Right lobe of liver (tissue), 6 donors: Measurements from ENCODE around the gene MOGAT3. TPM values are rescaled to one million over a fixed set of nuclear protein-coding genes. Genes with fewer than 3 reads are reported as not detected.

Experiments used
- ATAC-seq, 4 donors: fragments of 200-7000 bp; cut with Tn5 transposase; one replicate each; pipeline ENCODE4 v1.9.1; 2020; ENCODE audit warnings: mild to moderate bottlenecking in 4 of 4, moderate library complexity in 4 of 4
- DNase-seq, 3 donors: peaks; one replicate each; pipeline ENCODE4 v3.0.0-alpha.2; 2020
- H3K27ac ChIP-seq, 3 donors: fragments of 200-600 bp; one replicate each; pipeline ENCODE4 v1.8.0; 2022
- H3K27me3 ChIP-seq, 2 donors: fragments of 200-600 bp; one replicate each; pipeline ENCODE4 v1.8.0; 2022
- H3K36me3 ChIP-seq, 4 donors: fragments of 200-600 bp; sonication (generic) in 1 of 4; one replicate each; pipeline versions ENCODE4 v1.5.1 to v1.8.0; 2017 to 2022; ENCODE audit warnings: control low read depth in 1 of 4
- H3K4me1 ChIP-seq, 4 donors: fragments of 200-600 bp; sonication (generic) in 1 of 4; one replicate each; pipeline versions ENCODE4 v1.5.1 to v1.8.0; 2017 to 2022; ENCODE audit warnings: control low read depth in 1 of 4
- H3K4me3 ChIP-seq, 3 donors: fragments of 200-600 bp; one replicate each; pipeline ENCODE4 v1.8.0; 2022
- H3K9me3 ChIP-seq, 4 donors: fragments of 200-600 bp; sonication (generic) in 1 of 4; one replicate each; pipeline versions ENCODE4 v1.5.1 to v1.8.0; 2017 to 2022; ENCODE audit warnings: control low read depth in 1 of 4
- CTCF ChIP-seq, 4 donors: fragments of 200-600 bp in 3 of 4; fragments of 450-650 bp in 1 of 4; IDR thresholded peaks; one replicate each; pipeline versions ENCODE4 v1.5.1 to v1.8.0; 2016 to 2022; ENCODE audit warnings: antibody characterized with exemption in 4 of 4, mild to moderate bottlenecking in 2 of 4
- POLR2A ChIP-seq: fragments of 450-650 bp; IDR thresholded peaks from one replicate; pipeline ENCODE4 v1.6.1; 2017; ENCODE audit warnings: antibody characterized with exemption, mild to moderate bottlenecking
- WGBS: methylation state at CpG from one replicate; pipeline ENCODE4 v1.1.6; 2018; ENCODE audit warnings: low coverage, low lambda C conversion rate; ENCODE audit not compliant: insufficient coverage; ENCODE audit errors: missing lambda C conversion rate; 5-methylcytosine and 5-hydroxymethylcytosine counted together
- intact Hi-C, 2 donors: fragments of 100-400 bp; cut with DNase I; formaldehyde crosslinking; loops; one replicate each; pipeline versions ENCODE4 v1.11.2 to v1.14.1; 2022
- total RNA-seq, 6 experiments: library from RNA; depleted of rRNA in 2 of 6; stranded (reverse); fragments of >200 nt in 2 of 6; fragmentation: NEBNext Ultra II Directional in 3 of 6; extraction: Animal tissue kit (Norgen Biotek cat#: 25700) in 3 of 6; gene quantifications; one replicate each; pipeline versions ENCODE4 v1.1.0 to v1.2.4, GENCODE V29; 2016 to 2023
- donor health status: DM: no; HTN: yes; CAD: no.
- donor health status: DM: no; HTN: no; CAD: no.
- donor health status: DM: no; HTN: no; CAD: no.
- donor health status: DM: no; HTN: yes; CAD: no.
- donor health status: DM: no; HTN: yes; CAD: no.

The MOGAT3 gene
- total RNA-seq, 6 experiments from 2014 or later, result 8.4 to 28.6 (median 15.7) TPM

GRCh38 chr7:101169110-101169837, 31.6 kb downstream of the MOGAT3 start:
- H3K4me1 ChIP-seq, result peaks cover 0 to 30% (median 0%) of the 10 kb centered on the region in 4 donors

DNA sequence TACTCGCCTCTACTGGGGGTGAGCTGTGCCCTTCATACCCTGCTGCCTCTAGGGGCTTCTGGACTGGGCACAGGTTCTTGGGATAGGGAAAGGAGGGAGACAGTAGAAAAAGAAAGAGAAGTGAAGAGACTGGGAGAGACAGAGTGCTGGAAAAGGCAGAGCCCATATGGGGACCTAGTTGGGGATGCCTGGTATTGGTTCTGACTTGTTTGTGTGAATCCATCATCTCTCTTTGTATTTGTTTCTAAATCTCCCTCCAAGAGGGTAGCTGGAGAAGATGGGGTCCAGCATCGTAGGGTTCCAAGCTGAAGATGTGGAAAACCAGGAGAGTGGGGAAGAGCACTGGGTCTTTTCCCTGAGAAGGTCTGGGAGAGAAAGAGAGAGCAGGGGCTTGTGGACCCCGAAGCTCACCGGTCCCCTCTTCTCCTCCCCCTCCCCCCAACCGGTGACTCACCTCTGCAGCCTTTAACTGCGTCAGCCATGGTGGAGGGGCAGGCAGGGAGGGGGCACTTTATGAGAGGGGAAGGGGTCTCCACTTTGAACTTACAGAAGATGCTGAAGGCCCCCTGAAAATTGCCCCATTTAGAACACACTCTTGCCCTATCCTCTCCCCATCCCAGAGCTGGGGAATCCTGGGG, 32.3 kb downstream of the MOGAT3 start:
- intact Hi-C loops, result loop anchor here in 1 of 2 donors (10.0 kb wide), 1 partner anchor 116 kb away; no protein-coding TSS in a partner anchor
- DNase-seq, result no peak
- TF ChIP-seq CTCF (IDR thresholded peaks at IDR 0.05) (no peak), POLR2A (no peak)
- H3K9me3 ChIP-seq, result no peaks in the 10 kb centered on the region
- H3K4me1 ChIP-seq, result peaks cover 0 to 26% (median 0%) of the 10 kb centered on the region in 4 donors
- no peak for ATAC-seq
- H3K27me3 ChIP-seq, result peaks cover 5 to 36% of the 10 kb centered on the region in 2 donors
- no peak overlapping the region for H3K27ac ChIP-seq
- 3% methylated on average over 5 of the region's 6 CpGs for WGBS
- H3K36me3 ChIP-seq, result no peaks in the 10 kb centered on the region
- H3K4me3 ChIP-seq, result no peak overlapping the region

More at GRCh38 chr7:101169110-101169837, 31.6 kb downstream of the MOGAT3 start:
- ATAC-seq (no peak), DNase-seq (no peak)
- Histone ChIP-seq H3K27ac (no peak overlapping the region), H3K36me3 (no peaks in the 10 kb centered on the region), H3K27me3 (peaks cover 5 to 41% of the 10 kb centered on the region in 2 donors), H3K4me3 (no peak overlapping the region), H3K9me3 (no peaks in the 10 kb centered on the region)
- under 1% methylated on average over 14 of the region's 18 CpGs for WGBS
- TF ChIP-seq POLR2A (no peak), CTCF (IDR thresholded peaks at IDR 0.05) (no peak)
- intact Hi-C loops, result loop anchor here in 1 of 2 donors (10.0 kb wide), 1 partner anchor 116 kb away; no protein-coding TSS in a partner anchor

GRCh38 chr7:101167645-101168411, 33.0 kb downstream of the MOGAT3 start:
- 4% methylated on average over 12 of the region's 12 CpGs for WGBS
- H3K27me3 ChIP-seq, result peaks cover 0 to 29% of the 10 kb centered on the region in 2 donors

More at GRCh38 chr7:101167645-101168411, 33.0 kb downstream of the MOGAT3 start:
- H3K9me3 ChIP-seq, result no peaks in the 10 kb centered on the region
- no peak overlapping the region for H3K4me3 ChIP-seq
- TF ChIP-seq CTCF (IDR thresholded peaks at IDR 0.05) (no peak), POLR2A (no peak)
- no peaks in the 10 kb centered on the region for H3K36me3 ChIP-seq
- no peak overlapping the region for H3K27ac ChIP-seq
- H3K4me1 ChIP-seq, result peaks cover 0 to 24% (median 0%) of the 10 kb centered on the region in 4 donors
- DNase-seq, result no peak
- intact Hi-C loops, result loop anchor here in 1 of 2 donors (10.0 kb wide), 1 partner anchor 117 kb away; no protein-coding TSS in a partner anchor
- no peak for ATAC-seq
